HepG2 (cell line): ENCODE data around the gene RAB3B. TPM values are rescaled to one million over a fixed set of nuclear protein-coding genes. Genes with fewer than 3 reads are reported as not detected.

Source experiments
- ATAC-seq: fragments of 200-7000 bp; cut with Tn5 transposase; 3 replicates; pipeline ENCODE4 v1.9.1; 2020; ENCODE audit warnings: mild to moderate bottlenecking, moderate library complexity
- BruUV-seq: library from RNA; stranded (reverse); fragments of 400-500 nt; replicated peaks from 2 replicates; lab custom pipeline; 2021; lab: Mats Ljungman, UMichigan
- CTCF ChIA-PET: fragments of 300-600 bp; formaldehyde crosslinking; extraction: SDS; loops from one replicate; lab custom pipeline; 2021; ENCODE audit warnings: low total read pairs, inconsistent platforms, low intra/inter-chr PET ratio; lab: Yijun Ruan, JAX
- POLR2A ChIA-PET: fragments of 350-600 bp; sonication (Branson Sonifier 250); formaldehyde crosslinking; loops from one replicate; lab custom pipeline; 2020; ENCODE audit warnings: antibody characterized with exemption, inconsistent platforms; lab: Yijun Ruan, JAX
- DNase-seq: peaks from one replicate; pipeline ENCODE4 v3.0.0-alpha.2; 2015; ENCODE audit warnings: low spot score
- FAIRE-seq: peaks from 3 replicates; lab custom pipeline; 2011; peaks lifted over from hg19 to GRCh38; lab: Jason Lieb, UNC
- H2AFZ ChIP-seq: one replicate; pipeline ENCODE4 v1.6.1; 2011; ENCODE audit warnings: low read length, inconsistent platforms
- H3K27ac ChIP-seq: fragments of 300-600 bp; 3 replicates; pipeline ENCODE4 v1.8.0; 2011; ENCODE audit warnings: mixed run types, mild to moderate bottlenecking, mixed read lengths, low read length, inconsistent platforms; ENCODE audit not compliant: insufficient read depth; ENCODE audit errors: extremely low read length
- H3K27me3 ChIP-seq, 2 experiments: fragments of 200-600 bp in 1 of 2; 2 replicates in 1 of 2; 3 replicates in 1 of 2; pipeline versions ENCODE4 v1.6.0 to v1.8.0; 2011; ENCODE audit warnings: low read length in 2 of 2, mild to moderate bottlenecking in 2 of 2, moderate library complexity in 2 of 2, inconsistent platforms in 1 of 2; ENCODE audit not compliant: insufficient read depth in 2 of 2, control insufficient read depth in 1 of 2
- H3K36me3 ChIP-seq, 2 experiments: fragments of 200-600 bp in 1 of 2; replicated peaks in 1 of 2; 2 replicates in 1 of 2; 3 replicates in 1 of 2; pipeline versions ENCODE4 v1.5.1 to v1.8.0; 2011; ENCODE audit warnings: low read length in 2 of 2, inconsistent platforms in 1 of 2; ENCODE audit not compliant: insufficient read depth in 2 of 2, control insufficient read depth in 1 of 2
- H3K4me1 ChIP-seq: 2 replicates; pipeline ENCODE4 v1.5.1; 2012; ENCODE audit warnings: low read length, inconsistent platforms; ENCODE audit not compliant: insufficient read depth
- H3K4me2 ChIP-seq: 2 replicates; pipeline ENCODE4 v1.6.0; 2011; ENCODE audit warnings: low read depth, low read length, inconsistent platforms
- H3K4me3 ChIP-seq, 3 experiments: fragments of 200-600 bp in 1 of 3; sonication (generic), shearing (Covaris generic) in 1 of 3; replicated peaks in 1 of 3; 2 replicates each; pipeline ENCODE4 v1.5.1; 2011 to 2016; ENCODE audit warnings: low read length in 3 of 3, inconsistent platforms in 2 of 3, low read depth in 2 of 3, mild to moderate bottlenecking in 2 of 3, control low read depth in 1 of 3, mixed read lengths in 1 of 3; ENCODE audit not compliant: insufficient read depth in 1 of 3
- H3K79me2 ChIP-seq: one replicate; pipeline ENCODE4 v1.6.1; 2011; ENCODE audit warnings: low read length, inconsistent platforms; ENCODE audit not compliant: insufficient read depth
- H3K9ac ChIP-seq: 2 replicates; pipeline ENCODE4 v1.6.0; 2011; ENCODE audit warnings: mild to moderate bottlenecking, low read depth, low read length, inconsistent platforms; ENCODE audit not compliant: insufficient read depth
- H3K9me3 ChIP-seq: 2 replicates; pipeline ENCODE4 v1.5.1; 2012; ENCODE audit warnings: mild to moderate bottlenecking, low read length
- H4K20me1 ChIP-seq: 2 replicates; pipeline ENCODE4 v1.6.0; 2011; ENCODE audit warnings: inconsistent platforms, mild to moderate bottlenecking, low read length, moderate library complexity; ENCODE audit not compliant: insufficient read depth
- ARID5B ChIP-seq: IDR thresholded peaks from 2 replicates; pipeline ENCODE4 v1.4.0; 2020; ENCODE audit warnings: mild to moderate bottlenecking, missing genetic modification reagents
- PAXIP1 ChIP-seq: sonication (generic); formaldehyde crosslinking; conservative IDR thresholded peaks from 2 replicates; pipeline ENCODE4 v1.4.0; 2020; ENCODE audit warnings: mild to moderate bottlenecking, missing genetic modification reagents, moderate library complexity
- PHF21A ChIP-seq: sonication (generic); formaldehyde crosslinking; IDR thresholded peaks from 2 replicates; pipeline ENCODE4 v1.5.0; 2020; ENCODE audit warnings: mild to moderate bottlenecking, missing genetic modification reagents
- ZNF318 ChIP-seq: sonication (generic); formaldehyde crosslinking; IDR thresholded peaks from 2 replicates; pipeline ENCODE4 v1.4.0; 2020; ENCODE audit warnings: mild to moderate bottlenecking, missing genetic modification reagents
- WGBS: methylation state at CpG from one replicate; pipeline ENCODE4 v1.1.6; 2017; ENCODE audit warnings: low lambda C conversion rate; 5-methylcytosine and 5-hydroxymethylcytosine counted together
- in situ Hi-C: cut with HindIII; loops from 2 replicates; pipeline ENCODE4 v1.10.0; 2017; ENCODE audit warnings: low pct_unique_long_range_greater_than_20kb; ENCODE audit not compliant: extremely low pct_ligation_motif_present
- intact Hi-C: fragments of 100-400 bp; cut with micrococcal nuclease; formaldehyde crosslinking; loops from one replicate; pipeline ENCODE4 v1.10.0; 2022; ENCODE audit not compliant: unreplicated experiment
- polyA plus RNA-seq, 8 experiments: library from polyadenylated mRNA; depleted of rRNA in 3 of 8; stranded (reverse) in 7 of 8; unstranded in 1 of 8; fragments of >200 nt; fragmentation: Illumina TruSeq in 4 of 8; extraction: Trizol in 4 of 8; gene quantifications; 2 replicates each; pipeline versions ENCODE4 v1.2.1 to v1.2.3, GENCODE V29; 2011 to 2016; ENCODE audit warnings: low read depth in 4 of 8, missing spikeins in 1 of 8, mixed read lengths in 1 of 8; ENCODE audit not compliant: insufficient read depth in 1 of 8
- total RNA-seq, 5 experiments: library from RNA; depleted of rRNA; stranded (reverse); fragments of >200 nt; fragmentation: Illumina TruSeq; extraction: Trizol; gene quantifications; 2 replicates each; pipeline ENCODE4 v1.2.3, GENCODE V29; 2016; ENCODE audit warnings: low read depth in 1 of 5

Gene RAB3B
- total and polyA plus RNA-seq, 2 of the 13 experiments (the other 11 are each of a cell fraction or from before 2014, with no cell fraction given): 1.0 to 1.2 TPM

GRCh38 chr1:52028839-52029238 is 38.3 kb upstream of the RAB3B start (continued):
- TF ChIP-seq ARID5B (CRISPR knock-in tag) (peak; percentile 3; the same call in 1 of the 2 replicates), PHF21A (0 out of 2 replicates have a peak, but pooled peaks have one; percentile 39)

GRCh38 chr1:52028328-52028727 is 37.8 kb upstream of the RAB3B start:
- Histone ChIP-seq H3K27me3 (no peaks in the 10 kb centered on the region; a peak in 1 of 5 replicates), H3K79me2 (peaks cover 35% of the 10 kb centered on the region), H3K9ac (no peak overlapping the region), H2AFZ (no peak overlapping the region), H3K36me3 (peaks cover 1 to 27% of the 10 kb centered on the region in 2 experiments; a peak in 4 of 5 replicates), H4K20me1 (no peaks in the 10 kb centered on the region), H3K4me3 (no peak overlapping the region), H3K4me2 (peak overlapping the region; percentile 25), H3K27ac (no peak overlapping the region), H3K4me1 (peaks cover 49% of the 10 kb centered on the region), H3K9me3 (no peaks in the 10 kb centered on the region)
- intact Hi-C loops: loop anchor here (2.0 kb wide), 1 partner anchor 26 kb away; the partner anchor contains the start of gene TXNDC12
- 61% methylated on average over 1 of the region's 1 CpG for WGBS
- in situ Hi-C loops: no loop called here
- peak; percentile 52 for FAIRE-seq
- DNase-seq: peak; percentile 24
- ATAC-seq: peak; percentile 38
- CTCF ChIA-PET: no interaction called here
- POLR2A ChIA-PET: interaction anchor here (0.7 to 2.7 kb wide), 4 partner anchors 9 to 149 kb away, joined by 3 to 15 read pairs (median 3); partner anchors contain the start of gene TXNDC12
- no TSS peak for BruUV-seq
- no peak for TF ChIP-seq ZNF318 (CRISPR knock-in tag)
- TF ChIP-seq PAXIP1: 0 out of 2 replicates have a peak, but pooled peaks have one; percentile 31
